H1 (cell line): Measurements from ENCODE around the gene FNIP2. TPM values are rescaled to one million over a fixed set of nuclear protein-coding genes. Genes with fewer than 3 reads are reported as not detected.

Experiments
- KDM4A ChIP-seq: IDR thresholded peaks from one replicate; pipeline ENCODE4 v1.7.1; 2012; ENCODE audit warnings: low read depth, mild to moderate bottlenecking, moderate library complexity, low read length, inconsistent platforms; ENCODE audit not compliant: severe bottlenecking
- PHF8 ChIP-seq: fragments of 200-600 bp; sonication (generic); conservative IDR thresholded peaks from 2 replicates; pipeline ENCODE4 v1.7.1; 2012; ENCODE audit warnings: low read depth, mild to moderate bottlenecking, inconsistent platforms, low read length, moderate library complexity
- SAP30 ChIP-seq: fragments of 300-600 bp; sonication (generic); IDR thresholded peaks from 2 replicates; pipeline ENCODE4 v1.7.1; 2012; ENCODE audit warnings: low read length, moderate library complexity, mild to moderate bottlenecking, inconsistent platforms; ENCODE audit not compliant: insufficient read depth, insufficient replicate concordance
- polyA plus RNA-seq, 7 experiments: library from polyadenylated mRNA; depleted of rRNA in 3 of 7; stranded (reverse) in 5 of 7; unstranded in 2 of 7; fragments of >200 nt in 5 of 7; fragments of 200-250 nt in 2 of 7; gene quantifications; 1 replicate in 5 of 7; 2 replicates in 1 of 7; 4 replicates in 1 of 7; pipeline versions ENCODE4 v1.2.1 to v1.2.3, GENCODE V29; 2011 to 2013; ENCODE audit warnings: missing spikeins in 2 of 7, mixed read lengths in 2 of 7
- total RNA-seq: library from RNA; stranded (reverse); fragmentation: NEBNext Ultra II Directional; extraction: Animal tissue kit (Norgen Biotek cat#: 25700); gene quantifications from 2 replicates; pipeline ENCODE4 v1.2.1, GENCODE V29; 2021

The FNIP2 gene
- total and polyA plus RNA-seq, 2 of the 8 experiments (the other 6 are each of a cell fraction or from before 2014, with no cell fraction given), result 4.0 to 13.0 TPM

DNA sequence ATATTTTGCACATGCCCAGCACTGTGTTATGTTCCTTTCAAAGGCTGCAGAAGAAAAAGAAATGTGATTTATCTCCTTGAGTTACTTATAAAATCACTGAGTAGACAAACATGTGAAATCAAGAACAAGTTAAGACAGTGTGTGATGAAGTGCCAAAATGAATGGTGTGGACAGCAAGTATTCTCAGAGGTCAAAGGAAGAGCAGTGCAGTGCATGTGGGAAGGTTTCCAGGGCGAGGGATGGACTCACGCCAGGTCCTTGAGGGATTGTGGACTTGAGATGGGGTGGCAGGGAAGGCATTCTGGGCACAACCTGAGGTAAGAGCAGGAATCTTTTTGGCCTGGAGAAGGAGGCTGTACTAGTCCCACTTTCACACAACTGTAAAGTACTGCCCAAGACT, 115.5 kb downstream of the FNIP2 start (continued):
- TF ChIP-seq PHF8 (no peak), KDM4A (no peak), SAP30 (no peak)
